Astrocyte of the cerebellum (primary cell): Measurements from ENCODE around the gene STIMATE.

Experiments used
- DNase-seq: peaks from one replicate; pipeline ENCODE4 v3.0.0-alpha.2; 2011; ENCODE audit warnings: low read depth
- H3K4me3 ChIP-seq: 2 replicates; pipeline ENCODE4 v1.5.1; 2011; ENCODE audit warnings: mild to moderate bottlenecking, low read depth, low read length, moderate library complexity
- in situ Hi-C: cut with HindIII; loops from 2 replicates; pipeline ENCODE4 v1.10.0; 2017; ENCODE audit warnings: low sequenced_read_pairs
- TF ChIP-seq, protein P1 (sequence below): IDR thresholded peaks from 2 replicates; pipeline ENCODE4 v1.5.1; 2012; ENCODE audit warnings: low read length, low read depth, moderate library complexity, mild to moderate bottlenecking; ENCODE audit errors: missing control alignments

STIMATE gene

DNA sequence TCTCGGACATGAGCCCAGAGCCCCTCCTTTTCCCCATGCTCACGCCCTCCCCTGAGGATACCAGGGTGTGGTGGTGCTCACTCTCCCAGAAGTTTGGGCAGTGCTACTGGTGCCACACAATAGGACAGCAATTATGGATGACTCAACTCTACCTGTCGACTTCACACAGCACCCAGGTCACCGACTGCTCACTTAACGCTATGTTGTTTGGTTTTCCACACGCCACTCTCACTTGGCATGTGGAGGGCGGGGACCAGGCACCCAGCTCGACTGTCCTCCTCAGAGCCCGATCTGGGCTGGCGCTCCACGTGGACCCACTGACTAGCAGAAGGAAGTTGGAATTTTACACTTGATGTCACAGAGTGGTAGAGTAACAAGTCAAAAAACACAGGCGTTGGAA lies 30.9 kb downstream of the STIMATE start:
- in situ Hi-C loops = no loop called here
- H3K4me3 ChIP-seq = no peak overlapping the region
- DNase-seq = no peak
- TF ChIP-seq, protein P1, sequence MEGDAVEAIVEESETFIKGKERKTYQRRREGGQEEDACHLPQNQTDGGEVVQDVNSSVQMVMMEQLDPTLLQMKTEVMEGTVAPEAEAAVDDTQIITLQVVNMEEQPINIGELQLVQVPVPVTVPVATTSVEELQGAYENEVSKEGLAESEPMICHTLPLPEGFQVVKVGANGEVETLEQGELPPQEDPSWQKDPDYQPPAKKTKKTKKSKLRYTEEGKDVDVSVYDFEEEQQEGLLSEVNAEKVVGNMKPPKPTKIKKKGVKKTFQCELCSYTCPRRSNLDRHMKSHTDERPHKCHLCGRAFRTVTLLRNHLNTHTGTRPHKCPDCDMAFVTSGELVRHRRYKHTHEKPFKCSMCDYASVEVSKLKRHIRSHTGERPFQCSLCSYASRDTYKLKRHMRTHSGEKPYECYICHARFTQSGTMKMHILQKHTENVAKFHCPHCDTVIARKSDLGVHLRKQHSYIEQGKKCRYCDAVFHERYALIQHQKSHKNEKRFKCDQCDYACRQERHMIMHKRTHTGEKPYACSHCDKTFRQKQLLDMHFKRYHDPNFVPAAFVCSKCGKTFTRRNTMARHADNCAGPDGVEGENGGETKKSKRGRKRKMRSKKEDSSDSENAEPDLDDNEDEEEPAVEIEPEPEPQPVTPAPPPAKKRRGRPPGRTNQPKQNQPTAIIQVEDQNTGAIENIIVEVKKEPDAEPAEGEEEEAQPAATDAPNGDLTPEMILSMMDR = no peak

- TF ChIP-seq, protein P1 = no peak
- in situ Hi-C loops = no loop called here
- DNase-seq = no peak
- no peak overlapping the region for H3K4me3 ChIP-seq
Observed at GRCh38 chr3:52865994-52866393, 31.4 kb downstream of the STIMATE start.

DNA sequence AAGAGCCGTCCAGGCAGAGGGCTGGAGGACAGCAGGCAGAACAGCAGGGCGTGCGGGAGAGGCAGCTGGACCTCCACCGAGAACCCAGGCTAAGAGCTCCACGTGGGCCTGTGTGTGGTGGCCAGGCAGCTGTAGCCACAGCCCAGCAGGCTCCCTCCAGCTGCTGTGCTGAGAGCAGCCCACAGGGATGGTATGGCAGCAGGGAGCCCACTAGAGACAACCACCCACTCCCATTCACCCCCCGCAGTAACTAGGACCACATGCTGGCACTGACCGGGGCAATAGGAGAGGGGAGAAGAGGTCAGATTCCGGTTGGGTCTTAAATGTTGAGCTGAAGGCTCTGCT lies 37.0 kb downstream of the STIMATE start:
- in situ Hi-C loops = no loop called here
- H3K4me3 ChIP-seq = no peak overlapping the region
- TF ChIP-seq, protein P1 = no peak
- no peak for DNase-seq

DNA sequence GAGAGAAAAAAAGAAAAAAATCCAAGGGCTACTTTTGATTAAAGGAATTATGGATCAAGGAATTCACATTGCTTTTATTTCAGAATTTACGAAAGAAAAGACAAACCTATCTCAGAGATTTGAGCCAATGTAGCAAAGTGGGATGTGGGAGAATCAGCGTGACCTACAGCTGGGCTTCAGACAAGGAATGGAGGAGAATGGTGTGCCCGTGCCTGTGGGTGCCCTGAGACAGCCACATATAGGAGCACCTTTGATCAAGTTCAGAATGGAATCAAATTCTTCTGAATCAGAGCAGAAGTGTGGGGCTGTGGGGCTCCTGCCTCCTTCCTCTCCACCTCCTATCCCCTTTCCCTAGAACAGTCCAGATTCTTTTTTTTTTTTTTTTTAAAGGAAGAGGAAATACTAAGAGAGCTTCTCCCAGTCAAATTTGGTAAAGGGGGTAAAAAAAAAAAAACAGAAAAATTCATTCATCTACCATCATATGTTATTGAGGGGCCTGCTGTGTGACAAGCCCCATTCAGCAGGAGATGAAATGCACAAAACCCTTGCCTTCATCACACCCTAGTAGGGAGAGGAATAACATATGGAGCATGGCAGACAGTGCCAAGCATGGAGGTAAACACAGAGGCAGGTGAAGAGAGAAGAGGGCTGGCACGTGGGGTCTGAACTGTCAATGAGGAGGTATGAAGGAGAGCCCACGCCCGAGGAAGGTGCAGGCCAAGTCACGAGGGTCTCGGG lies 37.5 kb downstream of the STIMATE start:
- DNase-seq = no peak
- TF ChIP-seq, protein P1 = no peak
- in situ Hi-C loops = no loop called here

GRCh38 chr3:52857864-52858263 lies 39.5 kb downstream of the STIMATE start:
- H3K4me3 ChIP-seq = no peak overlapping the region
- no peak for DNase-seq
- TF ChIP-seq, protein P1 = no peak
- in situ Hi-C loops = no loop called here

More for the DNA sequence above, 37.5 kb downstream of the STIMATE start:
- H3K4me3 ChIP-seq = no peak overlapping the region

GRCh38 chr3:52857133-52857532 lies 40.2 kb downstream of the STIMATE start:
- no peak overlapping the region for H3K4me3 ChIP-seq
- TF ChIP-seq, protein P1 = no peak
- in situ Hi-C loops = no loop called here
- DNase-seq = no peak

DNA sequence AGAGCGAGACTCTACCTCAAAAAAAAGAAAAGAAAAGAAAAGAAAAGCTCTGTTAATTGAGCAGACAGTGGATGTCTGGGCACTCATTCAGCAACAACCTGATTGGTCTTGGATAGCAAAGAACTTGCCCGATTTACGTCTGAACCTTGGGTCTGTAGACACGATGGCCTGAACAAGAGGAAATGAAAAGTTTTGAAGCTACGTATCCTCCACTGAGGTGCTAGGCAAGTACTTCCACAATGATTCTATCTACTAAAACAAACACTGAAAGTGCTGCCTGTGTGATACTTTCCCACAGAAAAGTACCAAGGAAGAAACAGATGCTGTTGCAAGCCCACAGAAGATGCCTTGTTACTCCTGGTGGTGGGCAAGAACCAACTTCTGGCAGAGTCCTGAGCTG lies 40.7 kb downstream of the STIMATE start:
- in situ Hi-C loops = no loop called here
- H3K4me3 ChIP-seq = no peak overlapping the region
- no peak for DNase-seq
- TF ChIP-seq, protein P1 = no peak
